Right hindlimb (tissue), 1 donor: ENCODE data around the gene MRPL46.

Experiments
- DNase-seq: peaks from one replicate; pipeline ENCODE4 v3.0.0-alpha.2; 2018

MRPL46 gene

GRCh38 chr15:88467073-88467934 lies at the start of gene MRPL46, which contains the start of gene MRPS11:
Gene MRPL46 (minus strand): TSS chr15:88467388. CDS start chr15:88467377, 11 bp downstream.
Gene MRPS11 (plus strand): TSS chr15:88467708. CDS start chr15:88467718, 10 bp downstream.
- peak; percentile 93 for DNase-seq

GRCh38 chr15:88513195-88513594 lies 46.0 kb upstream of the MRPL46 start:
- DNase-seq, result no peak

- no peak for DNase-seq
Measured at GRCh38 chr15:88512601-88513000, 45.4 kb upstream of the MRPL46 start.

- DNase-seq, result no peak
Measured at GRCh38 chr15:88512078-88512477, 44.9 kb upstream of the MRPL46 start.

GRCh38 chr15:88511161-88511560 lies 44.0 kb upstream of the MRPL46 start:
- DNase-seq, result no peak

- DNase-seq, result no peak
Measured at GRCh38 chr15:88509964-88510363, 42.8 kb upstream of the MRPL46 start.

GRCh38 chr15:88509321-88509720 lies 42.1 kb upstream of the MRPL46 start:
- no peak for DNase-seq

- DNase-seq, result no peak
Measured at GRCh38 chr15:88506628-88507027, 39.4 kb upstream of the MRPL46 start.

GRCh38 chr15:88505721-88506120 lies 38.5 kb upstream of the MRPL46 start:
- DNase-seq, result no peak

GRCh38 chr15:88504445-88504844 lies 37.3 kb upstream of the MRPL46 start:
- no peak for DNase-seq

- no peak for DNase-seq
Measured at GRCh38 chr15:88498996-88499395, 31.8 kb upstream of the MRPL46 start.

- no peak for DNase-seq
Measured at GRCh38 chr15:88497109-88497765, 30.0 kb upstream of the MRPL46 start.

- DNase-seq, result peak; percentile 41
Measured at GRCh38 chr15:88493844-88494243, 26.7 kb upstream of the MRPL46 start.

- DNase-seq, result no peak
Measured at GRCh38 chr15:88491158-88491557, 24.0 kb upstream of the MRPL46 start.

- no peak for DNase-seq
Measured at GRCh38 chr15:88490036-88490435, 22.8 kb upstream of the MRPL46 start.

- DNase-seq, result no peak
Measured at GRCh38 chr15:88489321-88489720, 22.1 kb upstream of the MRPL46 start.

- no peak for DNase-seq
Measured at GRCh38 chr15:88487796-88488523, 20.8 kb upstream of the MRPL46 start.

- no peak for DNase-seq
Measured at GRCh38 chr15:88487178-88487795, 20.1 kb upstream of the MRPL46 start.

GRCh38 chr15:88484682-88485331 lies 17.6 kb upstream of the MRPL46 start:
- DNase-seq, result peak; percentile 49

GRCh38 chr15:88482263-88482662 lies 15.1 kb upstream of the MRPL46 start:
- DNase-seq, result no peak

GRCh38 chr15:88480981-88481380 lies 13.8 kb upstream of the MRPL46 start:
- no peak for DNase-seq

- DNase-seq, result no peak
Measured at GRCh38 chr15:88479169-88479568, 12.0 kb upstream of the MRPL46 start.
